AG09319 (cell line): ENCODE measurements around the gene MRFAP1.

ENCODE experiments used
- DNase-seq: peaks from one replicate; pipeline ENCODE4 v3.0.0-alpha.2; 2010; ENCODE audit warnings: low read depth; ENCODE audit errors: extremely low read depth
- CTCF ChIP-seq: IDR thresholded peaks from 2 replicates; pipeline ENCODE4 v1.5.1; 2011; ENCODE audit warnings: low read depth, mild to moderate bottlenecking, inconsistent platforms, low read length, moderate library complexity

The MRFAP1 gene

GRCh38 chr4:6674500-6675149 is 34.1 kb downstream of the MRFAP1 start:
- peak; percentile 27 for TF ChIP-seq CTCF
- no peak for DNase-seq

DNA sequence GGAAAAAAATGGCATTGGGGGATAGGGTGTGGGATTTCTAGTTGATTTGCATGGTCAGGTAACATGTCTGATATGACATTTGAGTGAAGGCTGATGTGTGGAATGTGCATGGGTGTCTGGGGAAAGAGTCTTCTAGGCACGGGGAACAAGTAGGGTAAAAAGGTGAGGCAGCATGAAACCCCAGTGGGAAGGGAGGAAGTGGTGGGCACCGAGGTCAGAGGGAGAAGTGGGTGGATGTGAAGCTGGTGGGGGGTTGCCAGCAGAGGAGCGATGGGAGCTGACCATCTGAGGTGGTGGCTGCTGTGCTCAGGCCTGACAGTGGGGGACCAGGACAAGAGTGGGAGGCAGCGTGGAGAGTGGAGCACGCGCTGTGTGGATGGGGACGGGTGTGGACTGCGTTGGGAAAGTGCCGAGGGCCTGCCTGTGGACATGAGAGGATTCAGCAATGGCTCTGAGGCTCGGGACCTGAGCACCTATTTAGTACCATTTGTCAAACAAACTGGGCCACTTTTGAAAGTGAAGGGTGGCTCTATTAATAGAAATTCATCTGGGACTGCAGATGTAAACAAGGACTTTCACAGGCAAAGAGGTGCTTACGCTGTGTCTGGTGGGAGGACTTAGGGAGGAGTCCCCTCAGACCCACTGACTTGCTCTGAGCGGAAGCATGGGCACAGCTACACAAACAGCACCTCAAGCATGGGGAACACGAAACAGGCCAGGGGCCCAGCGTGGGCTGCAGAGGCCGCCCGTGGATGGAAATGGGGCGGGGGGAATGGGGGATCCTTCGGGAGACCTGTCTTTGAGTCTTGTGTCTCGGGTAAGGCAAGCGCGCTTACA is 36.5 kb downstream of the MRFAP1 start:
- TF ChIP-seq CTCF = no peak
- DNase-seq = no peak

- DNase-seq = no peak
- TF ChIP-seq CTCF = no peak; the same call in 1 of the 2 replicates
Measured at GRCh38 chr4:6680372-6681034, 40.0 kb downstream of the MRFAP1 start.

- no peak for DNase-seq
- no peak for TF ChIP-seq CTCF
Measured at GRCh38 chr4:6681191-6681590, 40.7 kb downstream of the MRFAP1 start.

DNA sequence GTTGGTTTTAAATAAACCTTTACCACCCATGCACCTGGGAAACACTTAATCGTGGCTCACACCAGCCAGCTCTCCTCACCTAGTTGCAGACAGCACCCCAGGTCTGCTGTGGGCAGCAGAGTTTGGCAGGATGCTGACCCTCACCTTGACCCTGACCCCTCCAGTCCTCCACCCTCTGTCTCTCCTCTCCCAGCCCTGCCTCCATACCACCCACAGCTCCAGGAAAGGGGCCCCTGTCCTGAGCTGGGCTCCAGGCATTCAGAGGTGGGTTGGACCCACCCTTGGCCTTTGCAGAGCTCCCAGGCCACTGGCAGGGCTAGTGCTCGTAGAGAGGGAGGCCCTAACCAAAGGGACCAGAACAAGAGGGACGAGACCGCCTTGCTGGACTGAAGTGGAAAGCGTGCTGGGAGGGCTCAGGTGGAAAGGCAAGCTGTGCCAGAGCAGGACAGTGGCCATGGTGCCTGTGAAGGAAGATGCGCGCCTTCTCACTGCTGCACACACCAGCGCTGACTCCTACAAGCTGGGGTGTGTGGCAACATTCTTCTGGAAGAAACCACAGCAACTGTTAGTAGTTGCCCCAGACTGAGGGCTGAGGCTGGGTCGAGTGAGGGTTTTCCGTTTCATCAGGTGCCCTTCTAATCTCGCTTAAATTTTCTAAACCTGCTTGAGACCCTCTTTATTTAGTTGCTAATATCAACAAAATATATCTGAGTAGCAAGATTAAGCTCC is 42.5 kb downstream of the MRFAP1 start:
- TF ChIP-seq CTCF = no peak
- no peak for DNase-seq

GRCh38 chr4:6684656-6685055 is 44.2 kb downstream of the MRFAP1 start:
- no peak for DNase-seq
- TF ChIP-seq CTCF = no peak
